GM12873 (cell line): ENCODE measurements around the gene NUDCD3.

Source experiments
- CTCF ChIP-seq: IDR thresholded peaks from 2 replicates; pipeline ENCODE4 v1.5.1; 2012; ENCODE audit warnings: low read depth, mild to moderate bottlenecking, moderate library complexity, low read length, control low read depth; ENCODE audit not compliant: insufficient read depth; ENCODE audit errors: missing control alignments

Gene NUDCD3

GRCh38 chr7:44524811-44525388 is 34.4 kb upstream of the NUDCD3 start:
- TF ChIP-seq CTCF: no peak

GRCh38 chr7:44522315-44522714 is 31.9 kb upstream of the NUDCD3 start:
- no peak for TF ChIP-seq CTCF

- TF ChIP-seq CTCF: no peak
Measured at GRCh38 chr7:44521347-44522095, 31.1 kb upstream of the NUDCD3 start.

GRCh38 chr7:44520574-44520973 is 30.1 kb upstream of the NUDCD3 start:
- TF ChIP-seq CTCF: no peak

- no peak for TF ChIP-seq CTCF
Measured at GRCh38 chr7:44519546-44519945, 29.1 kb upstream of the NUDCD3 start.

- TF ChIP-seq CTCF: no peak
Measured at GRCh38 chr7:44518761-44519160, 28.3 kb upstream of the NUDCD3 start.

- TF ChIP-seq CTCF: no peak
Measured at GRCh38 chr7:44517175-44517574, 26.7 kb upstream of the NUDCD3 start.
